IMR-90 (cell line): ENCODE measurements around the gene AGK. TPM values are rescaled to one million over a fixed set of nuclear protein-coding genes. Genes with fewer than 3 reads are reported as not detected.

Experiments used
- ATAC-seq: fragments of 200-7000 bp; cut with Tn5 transposase; 2 replicates; pipeline ENCODE4 v1.9.1; 2020; ENCODE audit warnings: low read depth, mild to moderate bottlenecking, moderate library complexity
- BruUV-seq: library from RNA; stranded (reverse); fragments of 400-500 nt; replicated peaks from 2 replicates; lab custom pipeline; 2021; lab: Mats Ljungman, UMichigan
- CTCF ChIA-PET: fragments of 300-600 bp; formaldehyde crosslinking; extraction: SDS; loops from one replicate; lab custom pipeline; 2021; ENCODE audit warnings: antibody characterized with exemption; lab: Yijun Ruan, JAX
- POLR2A ChIA-PET: fragments of 300-600 bp; sonication (Branson Sonifier 250); formaldehyde crosslinking; loops from one replicate; lab custom pipeline; 2022; ENCODE audit warnings: antibody characterized with exemption; ENCODE audit not compliant: unreplicated experiment; lab: Charles Lee
- DNase-seq: peaks from one replicate; pipeline ENCODE4 v3.0.0; 2013
- H2AFZ ChIP-seq: replicated peaks from 2 replicates; pipeline ENCODE3; 2013; ENCODE audit warnings: low read length, mild to moderate bottlenecking; ENCODE audit not compliant: poor library complexity
- H2AK5ac ChIP-seq: 2 replicates; pipeline ENCODE4 v1.6.1; 2013; ENCODE audit warnings: low read depth, low read length, inconsistent platforms
- H2AK9ac ChIP-seq: replicated peaks from 2 replicates; pipeline ENCODE3; 2013; ENCODE audit warnings: mild to moderate bottlenecking, low read depth, low read length, moderate library complexity; ENCODE audit not compliant: poor library complexity
- H2BK120ac ChIP-seq: 2 replicates; pipeline ENCODE4 v1.6.1; 2013; ENCODE audit warnings: low read depth, low read length, inconsistent platforms
- H2BK15ac ChIP-seq: 3 replicates; pipeline ENCODE4 v1.6.1; 2013; ENCODE audit warnings: low read depth, low read length, inconsistent platforms
- H2BK20ac ChIP-seq: 2 replicates; pipeline ENCODE4 v1.6.1; 2013; ENCODE audit warnings: low read depth, mild to moderate bottlenecking, inconsistent platforms, low read length, moderate library complexity
- H2BK5ac ChIP-seq: 2 replicates; pipeline ENCODE4 v1.6.1; 2013; ENCODE audit warnings: mild to moderate bottlenecking, low read depth, low read length, inconsistent platforms; ENCODE audit not compliant: poor library complexity, severe bottlenecking
- H3K14ac ChIP-seq: replicated peaks from 2 replicates; pipeline ENCODE4 v1.6.1; 2013; ENCODE audit warnings: low read depth, low read length, inconsistent platforms
- H3K18ac ChIP-seq: 2 replicates; pipeline ENCODE4 v1.6.1; 2013; ENCODE audit warnings: low read depth, low read length, control low read depth
- H3K23ac ChIP-seq: 2 replicates; pipeline ENCODE4 v1.6.1; 2013; ENCODE audit warnings: low read depth, low read length, inconsistent platforms
- H3K27ac ChIP-seq: 2 replicates; pipeline ENCODE4 v1.5.1; 2013; ENCODE audit warnings: mild to moderate bottlenecking, control low read depth, low read length; ENCODE audit not compliant: insufficient read depth
- H3K27me3 ChIP-seq: 2 replicates; pipeline ENCODE4 v1.6.1; 2013; ENCODE audit warnings: low read length; ENCODE audit not compliant: control insufficient read depth, insufficient read depth
- H3K36me3 ChIP-seq: 2 replicates; pipeline ENCODE4 v1.6.1; 2013; ENCODE audit warnings: low read length, mixed read lengths; ENCODE audit not compliant: control insufficient read depth, insufficient read depth
- H3K4ac ChIP-seq: 2 replicates; pipeline ENCODE4 v1.6.1; 2013; ENCODE audit warnings: low read depth, low read length, inconsistent platforms
- H3K4me1 ChIP-seq: 2 replicates; pipeline ENCODE4 v1.6.1; 2013; ENCODE audit warnings: low read length, mixed read lengths; ENCODE audit not compliant: control insufficient read depth, insufficient read depth
- H3K4me2 ChIP-seq: 2 replicates; pipeline ENCODE4 v1.6.1; 2013; ENCODE audit warnings: low read depth, mild to moderate bottlenecking, control low read depth, low read length, moderate library complexity
- H3K4me3 ChIP-seq: 2 replicates; pipeline ENCODE4 v1.5.1; 2013; ENCODE audit warnings: low read depth, mild to moderate bottlenecking, control low read depth, low read length, moderate library complexity; ENCODE audit not compliant: insufficient read depth
- H3K56ac ChIP-seq: 2 replicates; pipeline ENCODE4 v1.6.1; 2013; ENCODE audit warnings: low read length, inconsistent platforms; ENCODE audit not compliant: insufficient read depth; ENCODE audit errors: extremely low read depth
- H3K79me1 ChIP-seq, 2 experiments: 2 replicates each; pipeline ENCODE4 v1.6.1; 2013; ENCODE audit warnings: low read length in 2 of 2, inconsistent platforms in 1 of 2, low read depth in 1 of 2
- H3K9ac ChIP-seq: 2 replicates; pipeline ENCODE4 v1.6.1; 2013; ENCODE audit warnings: low read depth, low read length, control low read depth
- H3K9me1 ChIP-seq: 2 replicates; pipeline ENCODE4 v1.6.1; 2013; ENCODE audit warnings: low read length, inconsistent platforms; ENCODE audit not compliant: insufficient read depth
- H3K9me3 ChIP-seq: 2 replicates; pipeline ENCODE4 v1.6.1; 2013; ENCODE audit warnings: low read length; ENCODE audit not compliant: control insufficient read depth, insufficient read depth
- H4K20me1 ChIP-seq: 2 replicates; pipeline ENCODE4 v1.6.1; 2013; ENCODE audit warnings: low read length, inconsistent platforms; ENCODE audit not compliant: insufficient read depth
- H4K5ac ChIP-seq: 2 replicates; pipeline ENCODE4 v1.6.1; 2013; ENCODE audit warnings: mild to moderate bottlenecking, low read depth, low read length, control low read depth
- H4K8ac ChIP-seq, 2 experiments: 2 replicates each; pipeline ENCODE4 v1.6.1; 2013; ENCODE audit warnings: low read depth in 2 of 2, low read length in 2 of 2, control low read depth in 1 of 2, inconsistent platforms in 1 of 2
- H4K91ac ChIP-seq: 2 replicates; pipeline ENCODE4 v1.6.1; 2013; ENCODE audit warnings: low read depth, low read length, inconsistent platforms; ENCODE audit not compliant: insufficient read depth
- CTCF ChIP-seq: conservative IDR thresholded peaks from 2 replicates; pipeline ENCODE4 v1.5.1; 2012; ENCODE audit warnings: mild to moderate bottlenecking, low read depth, low read length, improper control_type of control experiment
- MAZ ChIP-seq: IDR thresholded peaks from 2 replicates; pipeline ENCODE4 v1.6.1; 2012; ENCODE audit warnings: low read depth, mild to moderate bottlenecking, low read length, improper control_type of control experiment, moderate library complexity, borderline replicate concordance
- NFE2L2 ChIP-seq: fragments of 150-350 bp; IDR thresholded peaks from 2 replicates; pipeline ENCODE4 v1.6.1; 2016; ENCODE audit warnings: low read depth, mild to moderate bottlenecking, low read length
- USF2 ChIP-seq: fragments of 150-350 bp; IDR thresholded peaks from 2 replicates; pipeline ENCODE4 v1.6.1; 2017; ENCODE audit warnings: mild to moderate bottlenecking, antibody characterized with exemption, low read length, low read depth
- WGBS, 2 experiments: methylation state at CpG; one replicate each; pipeline versions ENCODE4 v1.1.5 to v1.1.7; 2013; ENCODE audit warnings: missing lambda C conversion rate in 2 of 2; ENCODE audit not compliant: insufficient read length in 1 of 2; ENCODE audit errors: extremely low coverage in 2 of 2; 5-methylcytosine and 5-hydroxymethylcytosine counted together
- dilution Hi-C: fragments of 300-500 bp; cut with HindIII; formaldehyde crosslinking; loops from one replicate; pipeline ENCODE4 v1.14.3; 2018; ENCODE audit warnings: low sequenced_read_pairs; ENCODE audit not compliant: unreplicated experiment
- in situ Hi-C: fragments of 300-500 bp; cut with MboI; formaldehyde crosslinking; loops from 3 replicates; pipeline ENCODE4 v1.14.3; 2019; ENCODE audit warnings: low sequenced_read_pairs, inconsistent platforms, mixed read lengths
- intact Hi-C: fragments of 100-400 bp; cut with micrococcal nuclease; formaldehyde crosslinking; loops from 2 replicates; pipeline ENCODE4 v1.10.0; 2022
- polyA plus RNA-seq, 3 experiments: library from polyadenylated mRNA; depleted of rRNA; stranded (reverse); fragments of >200 nt; gene quantifications; 2 replicates each; pipeline ENCODE4 v1.2.3, GENCODE V29; 2012; ENCODE audit warnings: low replicate concordance in 1 of 3
- total RNA-seq: library from RNA; depleted of rRNA; stranded (reverse); fragments of >200 nt; gene quantifications from 2 replicates; pipeline ENCODE4 v1.2.3, GENCODE V29; 2012

The AGK gene
- total and polyA plus RNA-seq, 2 of the 4 experiments (the other 2 are of a cell fraction), result 35.5 to 37.3 TPM

- Histone ChIP-seq H4K8ac (no peak overlapping the region), H2BK5ac (no peak overlapping the region), H3K36me3 (no peaks in the 10 kb centered on the region), H3K9me1 (no peaks in the 10 kb centered on the region), H2AK5ac (no peak overlapping the region), H3K27ac (no peak overlapping the region), H3K23ac (no peak overlapping the region), H3K4me2 (no peak overlapping the region), H4K20me1 (no peaks in the 10 kb centered on the region; the same call in 1 of the 2 replicates), H2BK20ac (no peak overlapping the region), H3K27me3 (peaks cover 3% of the 10 kb centered on the region; the same call in 1 of the 2 replicates), H3K14ac (no peak overlapping the region), H2BK120ac (no peak overlapping the region), H2AFZ (no peak overlapping the region), H3K9ac (no peak overlapping the region), H3K4me3 (no peak overlapping the region), H3K9me3 (no peaks in the 10 kb centered on the region), H3K18ac (no peak overlapping the region), H3K4me1 (peaks cover 1% of the 10 kb centered on the region; the same call in 1 of the 2 replicates), H2BK15ac (no peak overlapping the region), H2AK9ac (no peak overlapping the region), H3K79me1 (peaks cover 8 to 11% of the 10 kb centered on the region in 2 experiments; a peak in 2 of 4 replicates), H3K56ac (no peak overlapping the region), H4K5ac (no peak overlapping the region), H4K91ac (no peak overlapping the region), H3K4ac (no peak overlapping the region)
- in situ Hi-C loops (no loop called here), dilution Hi-C loops (no loop called here), intact Hi-C loops (no loop called here)
- no peak for TF ChIP-seq MAZ
- TF ChIP-seq NFE2L2, result no peak
- TF ChIP-seq CTCF, result no peak
- no peak for TF ChIP-seq USF2
- no CpG with 5 or more reads among the region's 1 CpG for WGBS, 2 experiments
- ATAC-seq (no peak), DNase-seq (no peak)
- no TSS peak for BruUV-seq
- ChIA-PET CTCF (interaction anchor here (1.5 kb wide), 1 partner anchor 40 kb away, joined by 5 read pairs; the partner anchor contains the start of gene SSBP1), POLR2A (no interaction called here)
These were observed 147.2 kb downstream of the AGK start for GRCh38 chr7:141698247-141699015.
